GM12872 (cell line): ENCODE data around the gene TMED6.

Experiments used
- TF ChIP-seq, protein P1 (sequence below): IDR thresholded peaks from 3 replicates; pipeline ENCODE4 v1.5.1; 2011; ENCODE audit warnings: low read depth, mild to moderate bottlenecking, low read length, moderate library complexity; ENCODE audit not compliant: insufficient read depth

Gene TMED6

DNA sequence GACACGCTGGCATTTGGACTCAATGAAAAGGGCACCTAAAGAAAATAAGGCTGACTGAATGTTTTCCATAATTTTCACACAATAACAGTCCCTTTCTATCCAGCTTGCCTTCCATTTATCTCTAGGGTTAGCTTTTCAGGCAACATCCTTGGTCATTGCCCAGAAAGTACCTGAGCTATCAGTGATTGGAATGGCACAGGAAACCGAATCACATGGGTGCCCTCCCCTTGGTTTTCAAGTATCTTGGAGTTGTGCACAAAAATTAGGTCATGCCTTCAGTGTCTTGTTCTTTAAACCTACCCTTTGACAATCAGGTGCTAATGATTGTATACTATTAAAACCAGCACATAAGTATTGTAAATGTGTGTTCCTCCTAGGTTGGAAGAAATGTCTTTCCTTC, 43.7 kb downstream of the TMED6 start:
- TF ChIP-seq, protein P1, sequence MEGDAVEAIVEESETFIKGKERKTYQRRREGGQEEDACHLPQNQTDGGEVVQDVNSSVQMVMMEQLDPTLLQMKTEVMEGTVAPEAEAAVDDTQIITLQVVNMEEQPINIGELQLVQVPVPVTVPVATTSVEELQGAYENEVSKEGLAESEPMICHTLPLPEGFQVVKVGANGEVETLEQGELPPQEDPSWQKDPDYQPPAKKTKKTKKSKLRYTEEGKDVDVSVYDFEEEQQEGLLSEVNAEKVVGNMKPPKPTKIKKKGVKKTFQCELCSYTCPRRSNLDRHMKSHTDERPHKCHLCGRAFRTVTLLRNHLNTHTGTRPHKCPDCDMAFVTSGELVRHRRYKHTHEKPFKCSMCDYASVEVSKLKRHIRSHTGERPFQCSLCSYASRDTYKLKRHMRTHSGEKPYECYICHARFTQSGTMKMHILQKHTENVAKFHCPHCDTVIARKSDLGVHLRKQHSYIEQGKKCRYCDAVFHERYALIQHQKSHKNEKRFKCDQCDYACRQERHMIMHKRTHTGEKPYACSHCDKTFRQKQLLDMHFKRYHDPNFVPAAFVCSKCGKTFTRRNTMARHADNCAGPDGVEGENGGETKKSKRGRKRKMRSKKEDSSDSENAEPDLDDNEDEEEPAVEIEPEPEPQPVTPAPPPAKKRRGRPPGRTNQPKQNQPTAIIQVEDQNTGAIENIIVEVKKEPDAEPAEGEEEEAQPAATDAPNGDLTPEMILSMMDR, result no peak

DNA sequence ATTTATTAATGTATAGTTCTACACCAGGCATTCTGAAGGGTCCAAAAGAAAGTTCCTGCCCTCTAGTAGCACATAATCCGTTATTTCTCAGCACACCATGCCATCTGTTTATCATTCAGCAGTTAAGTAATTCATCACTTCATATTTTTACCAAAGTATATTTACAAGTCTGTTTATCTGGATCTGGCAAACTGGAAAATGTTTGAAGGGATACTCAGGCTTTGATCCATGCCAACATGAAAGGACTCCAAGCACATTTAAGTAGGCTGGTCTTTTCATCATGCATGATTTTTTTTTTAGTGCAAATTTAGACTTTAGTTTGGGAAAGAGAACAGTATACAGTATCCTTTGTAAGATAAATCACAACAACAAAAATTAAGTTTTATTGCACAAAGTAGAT, 44.5 kb downstream of the TMED6 start:
- TF ChIP-seq, protein P1, result no peak

DNA sequence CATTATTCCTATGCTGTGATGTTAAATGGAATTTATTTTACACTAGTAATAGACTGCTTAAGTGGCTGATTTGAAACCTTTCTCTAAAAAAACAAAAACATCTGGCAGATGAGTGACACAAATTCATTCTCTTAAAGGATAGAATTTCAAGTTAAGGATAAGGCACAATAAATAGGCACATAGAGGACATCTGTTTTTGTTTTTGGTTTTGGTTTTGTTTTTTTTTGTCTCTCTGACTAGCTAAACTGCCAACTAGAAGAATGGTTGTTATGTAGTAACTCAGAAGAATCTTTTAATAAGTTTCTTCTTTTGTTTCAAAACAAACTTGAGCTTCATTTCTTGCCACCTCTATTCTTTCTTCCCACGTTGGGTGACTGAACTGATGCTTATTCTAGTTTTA, 45.6 kb downstream of the TMED6 start:
- TF ChIP-seq, protein P1, result no peak

DNA sequence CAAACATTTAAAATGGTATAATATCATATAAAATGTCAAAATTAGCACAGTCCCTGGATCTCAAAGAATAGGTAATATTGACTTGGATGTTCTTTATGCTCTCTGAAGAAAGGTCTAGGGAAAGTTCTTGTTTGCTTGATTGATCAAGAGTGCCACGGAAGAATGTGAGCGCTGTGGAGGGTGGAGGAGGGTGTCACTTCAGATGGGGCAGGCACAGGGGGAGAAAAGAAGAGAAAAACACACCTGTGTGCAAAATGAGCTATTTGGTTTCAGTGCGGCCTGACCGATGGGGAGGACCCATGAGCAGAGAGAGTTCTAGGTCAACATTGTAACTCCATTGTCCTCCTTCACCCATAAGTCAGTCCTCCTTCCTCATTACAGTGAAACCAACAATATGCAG, 49.3 kb downstream of the TMED6 start:
- TF ChIP-seq, protein P1, result no peak

DNA sequence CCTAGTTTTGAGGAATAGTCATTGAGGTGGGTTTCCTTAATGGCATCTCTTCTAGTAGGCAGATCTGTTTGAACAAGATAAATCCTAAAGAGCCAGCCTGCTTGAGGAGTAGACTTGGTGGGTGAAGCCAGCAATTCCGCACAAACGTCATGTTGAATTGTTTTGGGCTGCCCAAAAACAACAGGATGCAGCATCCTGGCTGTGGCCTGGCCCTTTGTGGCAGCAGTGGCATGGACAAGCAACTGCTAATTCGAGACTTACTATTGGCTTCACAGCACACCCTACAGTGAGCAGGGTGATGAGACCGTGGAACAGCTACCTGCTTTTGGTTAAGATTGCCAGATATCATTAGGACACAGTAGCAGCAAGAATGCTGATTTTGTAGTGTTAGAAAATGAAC, 49.7 kb downstream of the TMED6 start:
- TF ChIP-seq, protein P1, result no peak

DNA sequence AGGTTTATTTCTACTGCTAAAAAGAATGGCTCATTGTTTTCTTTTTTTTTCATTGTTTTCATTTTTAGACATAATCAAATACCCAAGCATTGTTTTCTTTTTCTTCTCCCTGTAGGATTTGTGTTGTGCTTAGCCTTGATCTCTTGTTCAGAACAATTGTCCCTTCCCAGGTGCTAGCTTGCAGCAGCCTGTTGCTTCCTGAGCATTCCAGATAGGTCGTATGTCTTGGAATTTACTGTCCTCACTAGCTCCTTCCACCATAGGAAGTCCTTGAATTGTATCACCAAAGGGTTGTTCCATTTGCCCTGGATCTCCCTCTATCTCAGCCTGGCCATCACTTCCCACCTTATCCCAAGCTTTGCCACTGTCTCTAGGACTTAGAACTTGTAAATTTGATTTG, 50.4 kb downstream of the TMED6 start:
- TF ChIP-seq, protein P1, result no peak

DNA sequence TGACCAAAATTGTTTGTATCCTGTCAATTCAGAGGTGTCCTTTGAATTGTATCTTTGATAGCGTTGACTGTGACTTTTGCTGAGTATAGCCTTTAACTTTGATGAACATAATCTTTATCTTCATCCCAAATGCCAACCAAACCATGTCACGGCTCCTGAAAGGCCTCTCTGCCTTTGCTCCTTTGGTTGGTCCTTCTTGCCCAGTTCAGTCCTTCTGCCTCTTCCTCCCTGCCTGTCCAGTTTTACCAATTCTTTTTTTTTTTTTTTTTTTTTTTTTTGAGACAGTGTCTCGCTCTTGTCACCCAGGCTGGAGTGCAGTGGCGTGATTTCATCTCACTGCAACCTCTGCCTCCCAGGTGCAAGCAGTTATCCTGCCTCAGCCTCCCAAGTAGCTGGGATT, 53.3 kb downstream of the TMED6 start:
- TF ChIP-seq, protein P1, result no peak

DNA sequence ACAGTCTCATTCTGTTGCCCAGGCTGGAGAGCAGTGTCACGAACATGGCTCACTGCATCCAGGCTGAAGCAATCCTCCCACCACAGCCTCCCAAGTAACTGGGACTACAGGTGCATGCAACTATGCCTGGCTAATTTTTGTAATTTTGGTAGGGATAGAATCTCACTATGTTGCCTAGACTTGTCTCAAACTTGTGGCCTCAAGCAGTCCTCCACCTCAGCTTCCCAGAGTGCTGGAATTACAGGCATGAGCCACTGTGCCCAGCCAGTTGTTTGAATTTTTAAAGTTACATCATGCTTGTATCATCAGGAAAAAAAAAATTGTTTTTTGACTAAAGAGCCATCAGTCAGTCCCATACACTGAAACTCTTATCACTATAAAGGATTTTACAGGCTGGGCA, 57.5 kb downstream of the TMED6 start:
- TF ChIP-seq, protein P1, result no peak
